Measurements from ENCODE around the gene TRAK2. TPM values are rescaled to one million over a fixed set of nuclear protein-coding genes. Genes with fewer than 3 reads are reported as not detected.

Gene TRAK2
- total and polyA plus RNA-seq, 2 donors (not counting 1 experiment from before 2014, with no cell fraction given), result 73.2 to 81.1 TPM

GRCh38 chr2:201425952-201426351 is 25.3 kb downstream of the TRAK2 start:
- DNase-seq (ENCODE audit: low read depth in 2 of 2), result no peak

GRCh38 chr2:201420442-201421113 is 30.7 kb downstream of the TRAK2 start:
- Histone ChIP-seq H2AFZ (ENCODE audit: low read length) (no peak overlapping the region), H3K4me3 (replicated peaks in 1 of 4; ENCODE audit: control extremely low read depth in 1 of 4, insufficient read depth in 1 of 4, low read depth in 3 of 4, low read length in 4 of 4) (no peak overlapping the region), H4K20me1 (ENCODE audit: control insufficient read depth, extremely low read depth, insufficient read depth, low read length) (no peaks in the 10 kb centered on the region), H3K4me2 (ENCODE audit: extremely low read depth, insufficient read depth, low read length) (no peak overlapping the region), H3K9me3 (ENCODE audit: control insufficient read depth, insufficient read depth, low read depth, low read length) (no peaks in the 10 kb centered on the region), H3K27me3 (ENCODE audit: control insufficient read depth, insufficient read depth, low read length) (no peaks in the 10 kb centered on the region), H3K4me1 (ENCODE audit: control insufficient read depth, extremely low read depth, insufficient read depth, low read length) (peaks cover 10% of the 10 kb centered on the region), H3K27ac (ENCODE audit: insufficient read depth, low read length) (peak overlapping the region; percentile 76), H3K79me2 (ENCODE audit: control insufficient read depth, insufficient read depth, low read length) (peaks cover 18% of the 10 kb centered on the region), H3K9ac (ENCODE audit: insufficient read depth, low read length) (no peak overlapping the region), H3K36me3 (ENCODE audit: control insufficient read depth, insufficient read depth, low read length) (no peaks in the 10 kb centered on the region)
- DNase-seq (ENCODE audit: low read depth in 2 of 2), result peak; percentile 60 to 82
- TF ChIP-seq CTCF (conservative IDR thresholded peaks at IDR 0.05 in 1 of 2, IDR thresholded peaks at IDR 0.05 in 1 of 2; ENCODE audit: low read depth in 1 of 2, low read length in 2 of 2) (no peak), EZH2 (IDR thresholded peaks at IDR 0.05; ENCODE audit: low read length, missing control alignments) (no peak)

More at GRCh38 chr2:201425952-201426351, 25.3 kb downstream of the TRAK2 start:
- H3K4me2 ChIP-seq (ENCODE audit: extremely low read depth, insufficient read depth, low read length), result no peak overlapping the region
- H2AFZ ChIP-seq (ENCODE audit: low read length), result no peak overlapping the region
- no peaks in the 10 kb centered on the region for H3K9me3 ChIP-seq (ENCODE audit: control insufficient read depth, insufficient read depth, low read depth, low read length)
- H3K4me3 ChIP-seq (replicated peaks in 1 of 4; ENCODE audit: control extremely low read depth in 1 of 4, insufficient read depth in 1 of 4, low read depth in 3 of 4, low read length in 4 of 4), result no peak overlapping the region
- H3K9ac ChIP-seq (ENCODE audit: insufficient read depth, low read length), result no peak overlapping the region
- no peaks in the 10 kb centered on the region for H3K36me3 ChIP-seq (ENCODE audit: control insufficient read depth, insufficient read depth, low read length)
- no peaks in the 10 kb centered on the region for H3K27me3 ChIP-seq (ENCODE audit: control insufficient read depth, insufficient read depth, low read length)
- no peak overlapping the region for H3K27ac ChIP-seq (ENCODE audit: insufficient read depth, low read length)
- H3K79me2 ChIP-seq (ENCODE audit: control insufficient read depth, insufficient read depth, low read length), result peaks cover 16% of the 10 kb centered on the region
- no peaks in the 10 kb centered on the region for H3K4me1 ChIP-seq (ENCODE audit: control insufficient read depth, extremely low read depth, insufficient read depth, low read length)
- H4K20me1 ChIP-seq (ENCODE audit: control insufficient read depth, extremely low read depth, insufficient read depth, low read length), result no peaks in the 10 kb centered on the region
- TF ChIP-seq CTCF (conservative IDR thresholded peaks at IDR 0.05 in 1 of 2, IDR thresholded peaks at IDR 0.05 in 1 of 2; ENCODE audit: low read depth in 1 of 2, low read length in 2 of 2), result no peak
- TF ChIP-seq EZH2 (IDR thresholded peaks at IDR 0.05; ENCODE audit: low read length, missing control alignments), result no peak

- no peaks in the 10 kb centered on the region for H3K9me3 ChIP-seq (ENCODE audit: control insufficient read depth, insufficient read depth, low read depth, low read length)
- TF ChIP-seq CTCF (conservative IDR thresholded peaks at IDR 0.05 in 1 of 2, IDR thresholded peaks at IDR 0.05 in 1 of 2; ENCODE audit: low read depth in 1 of 2, low read length in 2 of 2) (no peak), EZH2 (IDR thresholded peaks at IDR 0.05; ENCODE audit: low read length, missing control alignments) (no peak)
- H3K4me3 ChIP-seq (replicated peaks in 1 of 4; ENCODE audit: control extremely low read depth in 1 of 4, insufficient read depth in 1 of 4, low read depth in 3 of 4, low read length in 4 of 4), result no peak overlapping the region
- no peaks in the 10 kb centered on the region for H3K27me3 ChIP-seq (ENCODE audit: control insufficient read depth, insufficient read depth, low read length)
- H3K9ac ChIP-seq (ENCODE audit: insufficient read depth, low read length), result no peak overlapping the region
- peak overlapping the region; percentile 76 for H3K27ac ChIP-seq (ENCODE audit: insufficient read depth, low read length)
- H3K4me2 ChIP-seq (ENCODE audit: extremely low read depth, insufficient read depth, low read length), result no peak overlapping the region
- no peaks in the 10 kb centered on the region for H4K20me1 ChIP-seq (ENCODE audit: control insufficient read depth, extremely low read depth, insufficient read depth, low read length)
- no peaks in the 10 kb centered on the region for H3K36me3 ChIP-seq (ENCODE audit: control insufficient read depth, insufficient read depth, low read length)
- DNase-seq (ENCODE audit: low read depth in 2 of 2), result no peak
- peaks cover 22% of the 10 kb centered on the region for H3K79me2 ChIP-seq (ENCODE audit: control insufficient read depth, insufficient read depth, low read length)
- H2AFZ ChIP-seq (ENCODE audit: low read length), result no peak overlapping the region
- peaks cover 12% of the 10 kb centered on the region for H3K4me1 ChIP-seq (ENCODE audit: control insufficient read depth, extremely low read depth, insufficient read depth, low read length)
Observed at GRCh38 chr2:201419986-201420385, 31.3 kb downstream of the TRAK2 start.

All from fibroblast of lung (primary cell).